Left forelimb (tissue), 1 donor: Measurements from ENCODE around the gene TMEM87B.

Experiments used
- DNase-seq: peaks from one replicate; pipeline ENCODE4 v3.0.0-alpha.2; 2018; ENCODE audit warnings: low spot score

Gene TMEM87B, protein sequence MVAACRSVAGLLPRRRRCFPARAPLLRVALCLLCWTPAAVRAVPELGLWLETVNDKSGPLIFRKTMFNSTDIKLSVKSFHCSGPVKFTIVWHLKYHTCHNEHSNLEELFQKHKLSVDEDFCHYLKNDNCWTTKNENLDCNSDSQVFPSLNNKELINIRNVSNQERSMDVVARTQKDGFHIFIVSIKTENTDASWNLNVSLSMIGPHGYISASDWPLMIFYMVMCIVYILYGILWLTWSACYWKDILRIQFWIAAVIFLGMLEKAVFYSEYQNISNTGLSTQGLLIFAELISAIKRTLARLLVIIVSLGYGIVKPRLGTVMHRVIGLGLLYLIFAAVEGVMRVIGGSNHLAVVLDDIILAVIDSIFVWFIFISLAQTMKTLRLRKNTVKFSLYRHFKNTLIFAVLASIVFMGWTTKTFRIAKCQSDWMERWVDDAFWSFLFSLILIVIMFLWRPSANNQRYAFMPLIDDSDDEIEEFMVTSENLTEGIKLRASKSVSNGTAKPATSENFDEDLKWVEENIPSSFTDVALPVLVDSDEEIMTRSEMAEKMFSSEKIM

DNA sequence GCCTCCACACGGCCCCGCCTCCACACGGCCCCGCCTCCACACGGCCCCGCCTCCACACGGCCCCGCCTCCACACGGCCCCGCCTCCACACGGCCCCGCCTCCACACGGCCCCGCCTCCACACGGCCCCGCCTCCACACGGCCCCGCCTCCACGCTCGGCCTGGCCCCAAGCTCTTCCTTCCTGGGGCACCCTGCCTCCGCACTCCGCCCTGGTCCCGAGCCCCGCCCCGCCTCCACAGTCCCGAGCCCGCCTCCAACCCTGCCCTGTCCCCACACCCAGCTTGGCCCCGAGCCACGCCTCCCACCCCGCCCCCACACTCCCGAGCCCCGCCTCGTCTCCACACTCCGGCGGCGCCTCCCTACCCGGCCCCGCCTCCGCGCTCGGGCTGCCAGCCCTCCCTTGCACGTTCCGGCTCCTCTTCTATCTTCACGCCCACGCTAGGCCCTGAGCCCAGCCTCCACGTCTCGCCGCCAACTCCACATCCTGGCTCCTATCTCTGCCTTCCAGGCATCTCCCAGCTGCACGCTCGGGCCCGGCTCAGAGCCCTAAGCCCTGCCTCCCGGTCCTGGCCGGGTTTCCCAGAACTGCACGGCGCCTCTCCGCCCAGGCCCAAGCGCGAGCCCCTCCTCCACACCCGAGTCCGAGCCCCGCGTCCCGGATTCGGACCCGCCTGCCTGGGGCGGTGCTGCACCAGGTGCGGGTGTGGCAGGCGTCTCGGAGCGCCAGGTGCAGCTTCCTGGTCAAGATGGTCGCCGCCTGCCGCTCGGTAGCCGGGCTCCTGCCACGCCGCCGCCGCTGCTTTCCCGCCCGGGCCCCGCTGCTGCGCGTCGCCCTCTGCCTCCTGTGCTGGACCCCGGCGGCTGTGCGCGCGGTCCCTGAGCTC is at the start of gene TMEM87B:
Gene TMEM87B, plus strand, starts transcription at position 423 of the 883 bp plus-strand sequence. Its CDS starts 323 bp downstream, at position 746.
- DNase-seq = peak; percentile 100

DNA sequence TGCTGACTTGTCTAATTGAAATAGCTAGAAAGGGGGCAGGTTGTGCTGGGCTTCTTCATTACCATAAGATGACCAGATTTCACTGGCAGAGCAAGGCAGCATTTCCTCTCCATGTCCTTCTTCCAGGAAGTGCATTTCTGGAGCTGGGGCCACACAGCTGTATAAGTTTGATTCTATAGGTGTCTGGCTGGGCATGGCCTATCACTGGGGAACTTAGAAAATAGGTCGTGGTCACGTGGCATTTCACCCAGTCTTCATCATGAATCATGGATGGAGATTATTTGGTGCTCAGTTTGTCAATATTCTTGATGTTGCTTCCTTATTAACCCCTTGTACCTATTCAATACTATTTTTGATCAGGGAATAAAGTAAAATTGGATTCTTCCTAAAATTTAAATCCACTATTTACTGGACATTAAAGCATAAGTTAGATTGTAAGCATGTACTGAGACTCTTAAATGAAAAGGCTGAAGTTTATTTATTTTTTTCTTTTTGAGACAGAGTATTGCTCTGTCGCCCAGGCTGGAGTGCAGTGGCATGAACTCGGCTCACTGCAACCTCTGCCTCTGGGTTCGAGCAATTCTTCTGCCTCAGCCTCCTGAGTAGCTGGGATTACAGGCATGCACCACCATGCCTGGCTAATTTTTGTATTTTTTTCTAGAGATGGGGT is 49.5 kb upstream of the TMEM87B start:
- DNase-seq = no peak

DNA sequence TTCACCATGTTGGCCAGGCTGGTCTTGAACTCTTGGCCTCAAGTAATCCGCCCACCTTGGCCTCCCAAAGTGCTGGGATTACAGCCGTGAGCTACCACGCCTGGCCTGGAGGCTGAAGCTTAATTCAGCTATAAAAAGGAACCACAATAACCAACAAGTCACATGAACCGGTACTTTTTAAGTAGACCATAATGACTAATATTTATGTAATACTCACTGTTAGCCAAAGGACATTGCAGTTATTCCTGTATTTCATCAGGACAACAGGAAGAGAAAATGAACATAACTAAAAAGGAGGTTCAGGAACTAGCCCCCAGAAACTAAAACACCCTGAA is 49.0 kb upstream of the TMEM87B start:
- DNase-seq = no peak

DNA sequence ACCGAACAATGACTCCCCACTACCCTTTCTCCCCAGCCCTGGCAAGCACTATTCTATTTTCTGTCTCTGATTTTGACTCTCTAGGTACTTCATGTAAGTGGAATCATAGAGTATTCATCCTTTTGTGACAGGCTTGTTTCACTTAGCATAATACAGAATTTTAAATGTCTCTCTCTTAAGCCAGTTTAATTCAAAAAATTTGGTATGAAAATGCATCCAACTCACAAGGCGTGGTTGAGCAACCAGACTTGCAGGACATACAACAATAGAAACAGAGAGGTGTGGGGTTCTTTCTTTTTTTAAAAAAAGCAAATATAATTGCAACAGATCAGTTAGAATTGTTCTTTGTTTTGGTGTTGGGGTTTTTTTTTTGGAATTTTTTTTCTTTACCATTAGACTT is 47.6 kb upstream of the TMEM87B start:
- no peak for DNase-seq

DNA sequence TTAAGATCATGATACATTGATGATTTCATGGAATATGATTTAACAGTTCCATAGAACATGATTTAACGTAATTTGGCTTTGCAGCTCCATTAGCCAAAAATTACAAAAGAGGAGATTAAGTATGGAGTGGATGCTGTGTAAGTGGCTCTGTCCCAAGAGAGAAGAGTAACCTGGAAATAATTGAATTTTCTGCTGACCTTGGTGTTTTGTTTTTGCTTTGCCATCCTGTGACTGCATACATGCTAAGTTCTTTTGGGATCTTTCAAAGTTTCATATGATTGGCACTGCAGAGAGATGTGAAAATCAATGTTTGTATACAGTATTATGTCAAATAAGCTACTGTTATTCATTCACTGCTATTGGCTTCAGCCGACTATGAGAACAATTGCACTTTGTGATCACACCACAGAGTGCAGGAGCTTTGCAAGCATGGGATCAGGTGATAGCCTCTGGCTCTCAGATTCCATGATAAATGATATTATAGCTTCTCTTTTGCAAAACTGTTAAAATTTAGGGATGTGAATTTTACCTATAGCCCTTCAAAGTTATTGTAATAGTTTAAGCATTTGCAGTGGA is 46.1 kb upstream of the TMEM87B start:
- no peak for DNase-seq

DNA sequence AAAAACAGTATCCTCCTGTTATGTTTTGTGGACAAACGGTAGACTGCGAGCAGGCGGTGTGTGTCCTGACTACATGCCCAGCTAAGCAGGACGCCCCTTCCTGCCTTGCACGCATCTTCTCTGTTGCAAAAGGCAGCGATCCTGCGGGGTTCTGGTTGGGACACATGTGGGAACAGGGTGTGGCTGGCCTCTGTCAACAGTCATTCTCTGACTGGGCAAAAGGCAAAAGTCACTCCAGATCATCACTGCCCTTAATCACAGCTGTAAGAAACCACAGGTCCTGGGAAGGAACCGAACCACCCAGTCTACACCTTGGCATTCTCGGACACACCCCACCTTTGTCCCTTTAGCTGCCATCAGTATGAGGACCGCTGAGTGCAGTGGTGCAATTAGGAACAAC is 44.3 kb upstream of the TMEM87B start:
- no peak for DNase-seq

DNA sequence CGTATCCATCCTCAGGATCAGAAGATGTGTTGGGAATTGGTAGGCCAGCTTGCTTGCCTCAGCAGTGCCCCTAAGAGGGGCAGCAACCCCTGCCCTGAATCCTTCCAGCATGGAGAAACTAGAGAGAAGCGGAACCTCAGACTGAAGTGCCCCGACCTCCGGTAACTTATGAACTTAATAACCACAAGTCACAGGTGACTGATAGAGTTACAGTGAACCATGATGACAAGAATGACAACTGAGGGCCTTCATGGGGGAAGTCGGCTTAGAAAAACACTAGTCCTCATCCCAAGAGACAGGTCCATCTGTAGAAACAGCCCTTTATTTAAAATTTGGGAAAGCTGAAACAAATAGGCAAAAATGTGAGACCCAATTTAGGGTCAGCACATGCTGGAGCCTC is 42.5 kb upstream of the TMEM87B start:
- no peak for DNase-seq

DNA sequence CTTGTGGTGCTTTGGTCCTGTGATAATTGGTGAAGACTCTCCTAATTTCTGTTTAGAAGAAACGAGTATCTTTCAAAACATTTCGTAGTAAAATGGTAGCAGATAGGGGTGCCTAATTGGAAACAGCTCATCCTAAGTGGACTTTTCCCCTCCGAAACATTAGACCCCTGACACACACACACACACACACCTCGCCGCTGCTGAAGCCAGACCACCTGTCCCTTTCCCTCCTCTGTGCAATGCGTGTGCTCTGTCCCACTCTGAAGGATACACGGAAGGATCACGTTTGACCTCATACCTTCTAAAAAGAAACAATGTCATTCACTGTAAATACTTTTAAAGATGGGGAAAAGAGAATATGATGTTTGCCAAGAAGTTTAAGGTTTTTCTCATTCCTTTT is 36.2 kb upstream of the TMEM87B start:
- DNase-seq = no peak

DNA sequence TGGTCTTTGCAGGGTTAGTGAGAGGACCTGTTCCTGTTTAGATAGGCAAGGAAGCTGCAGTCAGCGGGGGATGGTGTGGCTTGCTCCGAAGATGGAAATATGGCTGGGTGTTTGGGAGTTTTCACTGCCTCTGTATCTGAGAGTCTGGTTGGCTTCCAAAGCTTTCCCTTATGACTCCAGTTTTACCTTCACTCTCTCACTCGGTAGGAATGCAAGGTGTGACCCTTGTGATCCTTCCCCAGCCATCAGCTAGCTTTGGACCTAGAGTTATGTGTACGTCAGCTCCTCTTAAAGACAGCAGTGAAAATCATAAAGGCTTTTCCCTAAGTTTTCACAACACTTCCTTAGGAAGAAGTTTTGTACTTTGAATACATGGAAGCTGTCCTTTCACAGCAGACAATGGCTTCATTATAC is 35.5 kb upstream of the TMEM87B start:
- DNase-seq = no peak

DNA sequence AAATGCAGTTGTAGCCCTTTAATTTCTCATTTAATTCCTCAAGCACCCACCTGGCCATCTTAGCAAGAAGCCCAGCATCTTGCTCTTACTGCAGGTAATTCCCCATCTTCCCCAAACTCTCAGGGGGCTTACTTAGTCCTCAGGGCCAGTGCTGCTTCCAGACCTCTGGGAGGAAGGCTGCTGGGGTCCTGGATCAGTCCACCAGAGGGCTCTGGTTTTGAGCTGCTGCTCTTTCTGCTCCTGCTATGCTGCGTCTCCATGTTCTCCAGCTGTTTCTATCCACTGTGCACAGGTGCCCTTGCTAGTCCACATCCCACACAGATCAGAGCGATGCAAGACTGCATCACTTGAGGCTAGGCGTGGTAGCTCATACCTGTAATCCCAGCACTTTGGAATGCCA is 34.5 kb upstream of the TMEM87B start:
- DNase-seq = no peak

DNA sequence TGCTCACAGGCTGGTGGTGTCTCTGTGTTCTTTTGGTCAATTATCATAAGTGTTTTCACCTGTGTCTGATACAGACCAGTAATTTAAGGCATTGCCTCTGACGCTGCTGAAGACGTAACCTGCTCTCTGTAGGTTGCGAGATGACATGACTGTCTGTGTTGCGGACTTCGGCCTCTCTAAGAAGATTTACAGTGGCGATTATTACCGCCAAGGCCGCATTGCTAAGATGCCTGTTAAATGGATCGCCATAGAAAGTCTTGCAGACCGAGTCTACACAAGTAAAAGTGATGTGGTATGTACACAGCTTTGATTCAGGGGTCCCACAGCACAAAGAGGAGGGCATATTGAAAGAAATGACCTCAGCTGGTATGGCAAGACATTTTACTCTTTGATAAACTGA is 33.8 kb upstream of the TMEM87B start:
- no peak for DNase-seq

DNA sequence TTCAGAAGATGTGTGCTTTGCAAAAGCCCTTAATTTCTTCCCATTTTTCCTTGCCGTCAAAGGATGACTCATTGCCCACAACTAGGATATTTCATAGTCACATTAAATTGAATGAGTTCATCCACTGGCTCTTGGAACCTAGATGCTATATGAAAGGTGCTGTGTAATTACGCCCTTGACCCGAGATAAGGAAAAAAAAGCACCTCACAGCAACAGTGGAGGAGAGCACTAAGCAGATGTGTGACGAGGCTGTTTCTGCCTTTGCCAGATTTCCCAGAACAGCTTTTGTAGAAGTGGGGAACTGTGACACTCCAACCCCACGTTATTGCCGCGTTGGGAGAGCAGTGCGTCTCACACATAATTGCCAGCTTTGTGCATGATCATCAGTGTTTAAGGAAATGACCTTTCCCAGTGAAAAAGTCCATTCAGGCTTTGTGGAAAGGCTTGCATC is 33.3 kb upstream of the TMEM87B start:
- DNase-seq = no peak

DNA sequence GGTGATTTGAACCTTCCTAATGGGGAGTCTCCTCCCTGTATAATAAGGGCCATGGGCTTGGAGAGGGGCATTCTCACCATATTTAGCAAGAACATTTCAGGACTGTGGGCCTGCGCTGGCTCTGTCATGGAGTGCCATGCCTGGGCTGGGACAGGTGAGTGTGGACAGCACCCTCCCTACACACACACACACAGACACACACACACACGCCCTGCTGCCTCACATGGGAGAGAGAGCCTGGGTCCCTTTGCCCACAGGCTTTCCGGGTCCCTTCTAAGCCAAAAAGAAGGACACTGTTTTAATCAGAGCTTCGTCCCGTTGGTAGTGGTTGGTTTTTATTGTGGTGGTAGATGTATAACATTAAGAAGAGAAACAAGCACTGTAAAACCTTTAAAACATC is 31.4 kb upstream of the TMEM87B start:
- no peak for DNase-seq

DNA sequence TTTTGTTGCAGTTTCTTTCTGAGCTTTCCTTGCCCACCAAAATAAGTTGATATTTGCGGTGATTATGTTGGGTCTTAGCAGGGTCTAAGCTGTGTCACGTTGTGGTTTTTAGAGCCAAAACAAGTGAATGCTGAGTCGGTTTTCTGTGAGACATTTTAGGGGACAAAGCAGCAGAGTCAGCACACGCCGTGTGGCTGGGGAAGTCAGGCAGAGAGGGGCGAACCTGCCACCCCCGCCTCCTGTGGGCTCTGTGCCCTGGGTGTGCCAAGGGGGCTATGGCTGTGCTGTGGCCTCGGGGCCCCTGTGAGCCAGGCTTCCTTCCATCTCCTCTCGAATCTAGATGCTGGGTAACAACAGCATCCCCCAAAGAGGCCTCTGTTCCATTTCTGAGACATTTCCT is 30.8 kb upstream of the TMEM87B start:
- no peak for DNase-seq

DNA sequence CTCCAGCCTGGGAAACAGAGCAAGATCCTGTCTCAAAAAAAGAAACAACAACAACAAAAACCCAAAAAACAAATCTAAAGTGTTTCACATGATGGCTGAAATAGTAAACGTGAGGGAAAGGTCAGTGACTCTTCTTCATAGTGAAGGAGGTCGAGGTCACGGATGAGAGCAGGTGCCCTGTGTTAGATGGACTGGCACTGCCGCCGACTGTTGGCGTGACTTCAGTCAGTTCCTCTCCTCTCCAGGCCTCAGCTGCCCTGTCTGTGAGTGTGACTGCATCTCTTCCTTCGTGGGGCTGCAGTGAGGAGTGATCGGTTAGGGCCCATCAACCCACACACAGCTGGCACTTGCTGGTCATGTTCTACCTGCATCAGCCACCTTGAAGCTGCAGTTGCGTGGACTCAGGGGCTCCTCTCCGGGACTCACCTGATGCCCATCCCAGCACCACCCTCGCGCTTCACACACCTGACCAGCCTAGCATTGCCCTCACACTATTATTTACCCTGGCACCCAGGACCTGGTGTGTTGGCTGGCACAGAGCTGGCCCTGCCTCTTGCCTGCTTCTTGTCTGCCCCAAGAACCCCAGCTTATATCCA is 30.1 kb upstream of the TMEM87B start:
- no peak for DNase-seq

DNA sequence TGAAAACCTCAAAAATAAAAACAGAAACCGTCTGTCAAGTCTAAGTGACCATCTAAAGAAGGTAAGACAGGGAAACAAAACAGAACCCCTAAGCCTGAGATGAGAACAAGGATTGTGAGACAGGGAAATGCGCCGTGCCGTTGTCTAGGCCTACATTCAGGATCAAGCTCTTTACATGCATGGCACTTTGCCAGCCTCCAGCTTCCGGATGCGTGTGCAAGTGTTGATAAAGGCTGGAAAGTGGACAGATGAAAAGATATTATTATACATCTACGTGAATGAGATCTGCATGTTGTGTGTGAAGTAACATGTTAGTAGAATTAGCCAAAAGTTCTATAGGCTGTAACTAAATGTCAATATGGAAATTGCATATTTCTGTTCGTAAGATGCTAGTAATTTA is 28.6 kb upstream of the TMEM87B start:
- DNase-seq = no peak

DNA sequence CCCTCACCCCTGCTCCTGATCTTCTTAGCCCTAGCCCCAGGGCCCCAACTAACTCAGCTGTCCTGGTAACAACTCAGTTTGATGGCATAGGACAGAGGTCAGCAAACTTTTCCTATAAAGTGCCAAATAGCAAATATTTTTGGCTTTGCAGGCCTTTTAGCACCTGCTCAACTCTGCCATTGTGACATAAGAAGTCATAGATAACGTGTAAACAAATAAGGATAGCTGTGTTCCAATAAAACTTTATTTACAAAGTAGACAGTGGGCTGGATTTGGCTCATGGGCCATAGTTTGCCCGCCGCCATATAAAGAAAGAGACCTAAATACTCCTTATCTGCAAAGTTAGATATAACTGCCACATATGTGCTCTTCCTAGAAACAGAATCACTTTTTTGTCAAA is 27.3 kb upstream of the TMEM87B start:
- no peak for DNase-seq

DNA sequence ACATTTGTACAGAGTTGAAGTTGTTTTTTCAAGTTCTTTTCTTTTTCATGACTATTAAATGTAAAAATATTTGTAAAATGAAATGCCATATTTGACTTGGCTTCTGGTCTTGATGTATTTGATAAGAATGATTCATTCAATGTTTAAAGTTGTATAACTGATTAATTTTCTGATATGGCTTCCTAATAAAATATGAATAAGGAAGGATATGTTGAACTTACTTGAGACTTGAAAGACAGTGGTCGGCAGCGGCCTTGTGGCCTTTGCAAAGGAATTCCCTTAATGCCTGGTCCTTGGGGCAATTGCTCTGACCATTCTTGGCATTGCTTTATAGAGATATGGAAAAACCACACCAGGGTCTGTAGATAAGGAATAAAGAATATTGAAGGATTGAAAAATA is 25.9 kb upstream of the TMEM87B start:
- DNase-seq = no peak

DNA sequence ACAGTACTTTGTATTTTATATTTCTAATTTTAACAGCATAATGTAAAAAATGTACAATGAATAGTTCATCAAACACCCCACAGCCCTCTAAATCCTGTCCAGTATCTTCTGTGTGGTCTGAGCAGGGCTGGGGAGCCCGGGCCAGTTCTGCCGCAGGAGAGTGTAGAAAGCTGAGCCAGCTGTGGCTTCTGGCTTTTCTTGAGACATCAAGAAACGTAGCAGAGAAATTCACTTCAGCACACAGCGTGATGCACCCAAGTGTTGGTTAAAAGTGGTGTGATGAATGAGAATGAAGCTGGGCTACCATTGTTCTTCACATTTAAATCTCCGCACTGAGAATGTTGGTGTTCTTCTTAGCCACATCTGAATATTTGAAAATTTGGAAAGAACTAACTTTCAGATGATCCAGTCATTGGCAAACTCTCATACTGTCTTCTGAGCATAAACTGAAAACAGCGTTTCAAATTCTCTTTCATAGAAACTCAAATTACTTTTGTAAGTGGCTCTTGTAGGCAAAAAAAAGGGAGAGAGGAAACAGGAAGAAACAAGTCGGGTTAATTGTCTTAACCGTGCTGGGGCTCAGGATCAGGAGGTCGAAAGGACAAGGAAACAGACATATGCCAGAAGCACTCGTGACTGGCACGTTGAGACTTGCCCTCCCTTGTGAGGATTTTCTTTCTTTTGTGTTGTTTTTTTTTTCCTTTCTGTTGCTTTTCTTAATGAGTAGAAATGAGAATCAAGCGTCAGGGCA is 23.4 kb upstream of the TMEM87B start:
- no peak for DNase-seq

DNA sequence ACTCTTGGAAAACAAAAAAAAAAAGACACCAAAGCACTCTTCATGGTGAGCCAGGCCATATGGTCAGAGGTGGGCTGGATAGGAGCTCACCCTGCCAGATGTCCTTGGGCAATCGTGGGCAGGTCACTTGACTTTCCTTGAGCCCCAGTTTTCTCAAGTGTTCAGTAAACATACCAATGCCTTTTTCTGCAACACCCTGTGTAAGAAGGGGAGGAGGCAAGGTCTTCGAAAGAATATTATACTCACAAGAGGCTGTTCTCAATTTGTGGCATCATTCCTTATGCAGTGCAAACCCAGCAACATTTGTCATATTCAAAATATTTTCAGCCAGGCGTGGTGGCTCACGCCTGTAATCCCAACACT is 22.9 kb upstream of the TMEM87B start:
- DNase-seq = no peak
